ENCODE data around the gene DDAH1.

Gene DDAH1

GRCh38 chr1:85437139-85437538, 27.8 kb downstream of the DDAH1 start:
- DNase-seq: no peak

GRCh38 chr1:85433096-85433495, 31.9 kb downstream of the DDAH1 start:
- DNase-seq: no peak

GRCh38 chr1:85428471-85429089, 36.4 kb downstream of the DDAH1 start:
- DNase-seq: no peak

- DNase-seq: no peak
These were observed 37.1 kb downstream of the DDAH1 start for GRCh38 chr1:85427849-85428248.

- no peak for DNase-seq
These were observed 37.6 kb downstream of the DDAH1 start for GRCh38 chr1:85427331-85427730.

GRCh38 chr1:85421179-85421578, 43.8 kb downstream of the DDAH1 start:
- no peak for DNase-seq

GRCh38 chr1:85420199-85420598, 44.8 kb downstream of the DDAH1 start:
- no peak for DNase-seq

GRCh38 chr1:85417876-85418275, 47.1 kb downstream of the DDAH1 start:
- no peak for DNase-seq

GRCh38 chr1:85417017-85417416, 47.9 kb downstream of the DDAH1 start:
- no peak for DNase-seq

GRCh38 chr1:85413169-85413568, 51.8 kb downstream of the DDAH1 start:
- no peak for DNase-seq

GRCh38 chr1:85411567-85412305, 53.2 kb downstream of the DDAH1 start:
- no peak for DNase-seq

GRCh38 chr1:85409516-85409915, 55.4 kb downstream of the DDAH1 start:
- DNase-seq: no peak

GRCh38 chr1:85407746-85408377, 57.1 kb downstream of the DDAH1 start:
- DNase-seq: no peak

GRCh38 chr1:85406887-85407533, 57.9 kb downstream of the DDAH1 start:
- DNase-seq: no peak

- no peak for DNase-seq
These were observed 58.9 kb downstream of the DDAH1 start for GRCh38 chr1:85406081-85406480.

GRCh38 chr1:85404408-85404807, 60.6 kb downstream of the DDAH1 start:
- no peak for DNase-seq

GRCh38 chr1:85398391-85399064, 66.4 kb downstream of the DDAH1 start:
- DNase-seq: no peak

GRCh38 chr1:85397490-85398032, 67.4 kb downstream of the DDAH1 start:
- DNase-seq: no peak

GRCh38 chr1:85396194-85396593, 68.8 kb downstream of the DDAH1 start:
- DNase-seq: no peak

- no peak for DNase-seq
These were observed 70.8 kb downstream of the DDAH1 start for GRCh38 chr1:85394130-85394529.

- DNase-seq: no peak
These were observed 71.5 kb downstream of the DDAH1 start for GRCh38 chr1:85393490-85393889.

GRCh38 chr1:85388416-85388815, 76.5 kb downstream of the DDAH1 start:
- DNase-seq: no peak

GRCh38 chr1:85387781-85388180, 77.2 kb downstream of the DDAH1 start:
- DNase-seq: no peak

Data from T-helper 2 cell (primary cell).